ENCODE results near the gene SLC9A5. TPM values are rescaled to one million over a fixed set of nuclear protein-coding genes. Genes with fewer than 3 reads are reported as not detected.

The SLC9A5 gene
- total RNA-seq, 1 donor from 2014 or later = 2.5 TPM

DNA sequence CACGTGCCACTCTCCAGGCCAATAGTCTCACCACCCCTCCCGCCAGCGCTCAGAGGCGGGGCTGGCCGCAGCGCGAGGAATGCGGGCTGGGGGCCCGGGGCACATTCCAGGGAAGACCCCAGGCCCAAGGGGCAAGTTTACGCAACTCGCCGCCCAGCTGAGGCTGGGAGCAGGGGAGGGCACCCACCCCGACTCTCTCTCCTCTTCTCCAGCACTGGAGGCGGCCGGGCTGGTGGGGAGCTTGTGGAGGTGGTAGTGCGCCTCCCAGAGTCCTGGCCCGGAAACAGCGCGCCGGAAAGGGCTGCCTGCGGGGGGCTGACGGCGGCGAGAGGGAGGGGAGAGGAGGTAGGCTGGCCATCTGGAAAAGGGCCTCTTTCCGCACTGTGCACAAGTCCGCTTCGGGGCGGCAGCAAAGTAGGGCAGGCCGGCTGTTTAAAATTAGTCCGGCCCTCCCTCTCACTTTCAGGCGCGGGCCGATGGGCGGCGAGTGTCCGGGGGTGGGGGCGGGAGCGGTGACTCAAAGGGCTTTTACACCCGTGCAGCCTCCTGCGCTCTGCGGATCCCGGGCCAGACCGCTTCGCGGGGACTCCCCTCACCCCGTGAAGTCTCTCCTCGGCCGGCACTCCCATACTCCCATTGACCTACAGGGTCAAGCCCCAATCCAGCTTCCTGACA lies 2.6 kb upstream of the SLC9A5 start:
- Mint-ChIP-seq H3K27ac (peak overlapping the region; percentile 80), H3K9me3 (no peaks in the 10 kb centered on the region), H3K4me3 (peak overlapping the region; percentile 85), H3K27me3 (peaks cover 2% of the 10 kb centered on the region), H3K4me1 (peaks cover 50% of the 10 kb centered on the region), H3K36me3 (ENCODE audit: low read depth) (peaks cover 1% of the 10 kb centered on the region)
- TF ChIP-seq, protein P1, sequence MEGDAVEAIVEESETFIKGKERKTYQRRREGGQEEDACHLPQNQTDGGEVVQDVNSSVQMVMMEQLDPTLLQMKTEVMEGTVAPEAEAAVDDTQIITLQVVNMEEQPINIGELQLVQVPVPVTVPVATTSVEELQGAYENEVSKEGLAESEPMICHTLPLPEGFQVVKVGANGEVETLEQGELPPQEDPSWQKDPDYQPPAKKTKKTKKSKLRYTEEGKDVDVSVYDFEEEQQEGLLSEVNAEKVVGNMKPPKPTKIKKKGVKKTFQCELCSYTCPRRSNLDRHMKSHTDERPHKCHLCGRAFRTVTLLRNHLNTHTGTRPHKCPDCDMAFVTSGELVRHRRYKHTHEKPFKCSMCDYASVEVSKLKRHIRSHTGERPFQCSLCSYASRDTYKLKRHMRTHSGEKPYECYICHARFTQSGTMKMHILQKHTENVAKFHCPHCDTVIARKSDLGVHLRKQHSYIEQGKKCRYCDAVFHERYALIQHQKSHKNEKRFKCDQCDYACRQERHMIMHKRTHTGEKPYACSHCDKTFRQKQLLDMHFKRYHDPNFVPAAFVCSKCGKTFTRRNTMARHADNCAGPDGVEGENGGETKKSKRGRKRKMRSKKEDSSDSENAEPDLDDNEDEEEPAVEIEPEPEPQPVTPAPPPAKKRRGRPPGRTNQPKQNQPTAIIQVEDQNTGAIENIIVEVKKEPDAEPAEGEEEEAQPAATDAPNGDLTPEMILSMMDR (IDR thresholded peaks at IDR 0.05) = no peak
- ATAC-seq (ENCODE audit: low read depth) = peak; percentile 2
- intact Hi-C loops (cut with micrococcal nuclease) = loop anchor here (2.0 to 10.0 kb wide), 4 partner anchors 217 to 839 kb away; partner anchors contain the start of genes ACD, CBFB, NFATC3 and PARD6A
- CTCF ChIA-PET = interaction anchor here (0.7 to 3.1 kb wide), 5 partner anchors 14 to 235 kb away, joined by 3 to 12 read pairs (median 3); partner anchors contain the start of genes ATP6V0D1 and TMEM208
- peak; percentile 49 for DNase-seq
- POLR2A ChIA-PET = interaction anchor here (0.7 to 7.7 kb wide), 4 partner anchors 18 to 291 kb away, joined by 3 to 120 read pairs (median 12); partner anchors contain the start of genes FBXL8, TMEM208 and TRADD

DNA sequence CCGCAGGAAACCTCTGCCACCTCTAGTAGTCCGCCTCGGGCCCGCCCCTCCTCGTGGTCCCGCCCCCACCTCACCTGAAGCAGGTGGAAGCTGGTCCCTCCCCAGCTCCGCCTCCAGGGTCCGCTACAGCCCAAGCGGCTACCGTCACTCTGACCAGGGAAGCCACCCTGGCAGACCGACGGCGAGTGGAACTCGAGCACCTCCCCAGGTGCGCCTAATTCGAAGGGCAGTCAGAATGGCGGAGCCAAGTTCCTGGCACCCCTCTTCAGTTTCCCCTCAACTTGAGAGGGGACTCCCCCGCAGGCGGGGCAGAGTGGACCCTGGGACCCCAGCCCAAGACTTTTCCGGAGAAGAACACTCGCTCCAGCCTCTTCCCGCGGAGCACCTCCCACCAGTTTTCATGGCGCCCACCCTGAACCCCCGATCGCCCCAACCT lies 2.0 kb upstream of the SLC9A5 start:
- TF ChIP-seq, protein P1 (IDR thresholded peaks at IDR 0.05) = no peak
- Mint-ChIP-seq H3K27me3 (peaks cover 2% of the 10 kb centered on the region), H3K36me3 (ENCODE audit: low read depth) (peaks cover 1% of the 10 kb centered on the region), H3K9me3 (no peaks in the 10 kb centered on the region), H3K4me1 (peaks cover 50% of the 10 kb centered on the region), H3K4me3 (peak overlapping the region; percentile 85), H3K27ac (peak overlapping the region; percentile 80)
- POLR2A ChIA-PET = interaction anchor here (1.7 to 7.7 kb wide), 3 partner anchors 19 to 291 kb away, joined by 4 to 120 read pairs (median 20); partner anchors contain the start of genes FBXL8, TMEM208 and TRADD
- ATAC-seq (ENCODE audit: low read depth) (no peak), DNase-seq (no peak)
- intact Hi-C loops (cut with micrococcal nuclease) = loop anchor here (1.0 to 10.0 kb wide), 8 partner anchors 20 to 838 kb away; partner anchors contain the start of genes ACD, CBFB, CTCF and MATCAP1
- CTCF ChIA-PET = interaction anchor here (0.7 to 3.1 kb wide), 5 partner anchors 14 to 234 kb away, joined by 3 to 12 read pairs (median 3); partner anchors contain the start of genes ATP6V0D1 and TMEM208

DNA sequence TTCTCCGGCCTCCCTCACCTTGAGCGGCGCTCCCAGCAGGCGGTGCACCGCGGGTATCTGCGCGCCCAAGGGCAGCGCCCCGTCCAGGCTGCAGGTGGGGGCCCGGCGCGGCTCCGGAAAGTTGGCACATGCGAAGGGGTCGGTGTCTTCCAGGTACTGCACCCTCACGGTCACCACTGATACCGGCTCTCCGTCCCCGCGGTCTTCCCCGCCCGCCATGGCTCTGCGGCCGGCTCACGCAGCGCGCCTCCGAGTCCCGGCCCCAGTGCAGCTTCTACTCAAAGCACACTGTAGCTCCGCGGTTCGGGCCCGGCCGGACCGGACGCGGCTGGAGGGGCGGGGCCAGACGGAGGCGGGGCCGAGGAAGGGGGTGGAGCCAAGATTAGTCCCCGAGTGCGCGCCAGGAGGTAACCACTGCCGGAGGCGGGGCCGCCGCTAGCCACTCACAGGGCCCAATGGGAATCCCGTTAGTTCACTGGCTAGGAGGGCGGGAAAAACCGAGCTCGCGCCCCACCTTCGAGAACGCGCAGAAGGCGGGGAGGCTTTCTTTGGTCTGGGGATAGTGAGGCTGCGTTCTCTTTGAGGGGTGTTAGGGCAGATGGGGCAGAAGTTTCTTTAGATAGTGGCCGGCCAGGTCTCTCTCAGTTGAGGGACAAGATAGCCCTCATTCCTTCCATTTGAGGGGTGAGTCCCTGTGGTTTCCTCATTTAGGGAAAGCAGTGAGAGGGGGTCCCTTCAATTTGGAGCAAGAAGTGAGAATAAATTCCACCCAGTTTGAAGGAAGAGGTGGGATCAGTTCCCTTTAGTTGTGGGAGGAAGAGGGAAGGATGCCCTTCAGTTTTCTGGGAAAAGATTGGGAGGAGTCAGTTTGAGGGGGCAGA lies 1.3 kb upstream of the SLC9A5 start, which contains the start of gene FHOD1:
FHOD1 (minus strand) TSS at position 290 of the 881 bp plus-strand sequence; CDS start at position 219, 71 bp downstream.
- H3K4me1 Mint-ChIP-seq = peaks cover 50% of the 10 kb centered on the region
- intact Hi-C loops (cut with micrococcal nuclease) = loop anchor here (1.0 to 10.0 kb wide), 8 partner anchors 21 to 837 kb away; partner anchors contain the start of genes ACD, CBFB, CTCF and MATCAP1
- H3K4me3 Mint-ChIP-seq = peak within 1 kb of the TSS; percentile 85
- peak within 1 kb of the TSS; percentile 80 for H3K27ac Mint-ChIP-seq
- peaks cover 1% of the 10 kb centered on the region for H3K36me3 Mint-ChIP-seq (ENCODE audit: low read depth)
- DNase-seq (peak; percentile 100), ATAC-seq (ENCODE audit: low read depth) (peak; percentile 70)
- ChIA-PET POLR2A (interaction anchor here (0.6 to 7.7 kb wide), 8 partner anchors 8 to 413 kb away, joined by 3 to 120 read pairs (median 4); partner anchors contain the start of genes ACD, FBXL8, TMEM208 and TRADD), CTCF (interaction anchor here (0.8 to 3.1 kb wide), 3 partner anchors 13 to 229 kb away, joined by 3 to 12 read pairs (median 5); partner anchors contain the start of gene TMEM208)
- peaks cover 2% of the 10 kb centered on the region for H3K27me3 Mint-ChIP-seq
- no peaks in the 10 kb centered on the region for H3K9me3 Mint-ChIP-seq
- TF ChIP-seq, protein P1 (IDR thresholded peaks at IDR 0.05) = no peak

DNA sequence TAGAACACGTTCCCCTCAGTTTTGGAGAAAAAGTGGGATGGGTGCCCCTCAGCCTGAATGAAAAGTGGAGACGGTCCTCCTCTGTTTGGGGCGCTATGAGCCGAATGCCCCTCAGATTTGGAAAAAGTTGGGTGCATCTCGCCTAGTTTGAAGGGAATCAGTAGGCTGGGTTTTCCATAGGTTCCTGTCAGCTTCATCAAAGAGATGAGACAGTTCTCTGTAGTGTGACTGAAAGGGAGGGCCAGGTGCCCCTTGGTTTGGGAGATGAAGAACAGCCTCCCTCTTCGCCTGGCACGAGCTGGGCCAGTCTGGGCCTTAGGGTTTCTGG lies 742 bp upstream of the SLC9A5 start:
- DNase-seq = no peak

More for the DNA sequence above, 742 bp upstream of the SLC9A5 start:
- Mint-ChIP-seq H3K27ac (peak overlapping the region; percentile 64), H3K27me3 (peaks cover 2% of the 10 kb centered on the region), H3K4me1 (peaks cover 50% of the 10 kb centered on the region), H3K36me3 (ENCODE audit: low read depth) (peaks cover 1% of the 10 kb centered on the region), H3K9me3 (no peaks in the 10 kb centered on the region), H3K4me3 (peak overlapping the region; percentile 85)
- CTCF ChIA-PET = interaction anchor here (1.3 to 3.1 kb wide), 2 partner anchors 13 to 21 kb away, joined by 5 to 12 read pairs; partner anchors contain the start of gene TMEM208
- no peak for ATAC-seq (ENCODE audit: low read depth)
- TF ChIP-seq, protein P1 (IDR thresholded peaks at IDR 0.05) = no peak
- POLR2A ChIA-PET = interaction anchor here (0.6 to 7.7 kb wide), 8 partner anchors 8 to 412 kb away, joined by 3 to 120 read pairs (median 3); partner anchors contain the start of genes ACD, FBXL8, TMEM208 and TRADD
- intact Hi-C loops (cut with micrococcal nuclease) = loop anchor here (5.0 to 10.0 kb wide), 2 partner anchors 414 to 557 kb away; partner anchors contain the start of genes ACD, PARD6A, RANBP10 and TSNAXIP1
